ENCODE data around the gene CHST8. TPM values are rescaled to one million over a fixed set of nuclear protein-coding genes. Genes with fewer than 3 reads are reported as not detected.

CHST8 gene
- total RNA-seq, 2 experiments from 2014 or later = not detected

GRCh38 chr19:33774751-33775150 is 153.0 kb downstream of the CHST8 start:
- Histone ChIP-seq H3K4me1 (ENCODE audit: insufficient read depth, low read length) (peaks cover 17% of the 10 kb centered on the region), H3K27me3 (ENCODE audit: control insufficient read depth in 1 of 2, insufficient read depth in 2 of 2, low read length in 2 of 2) (peaks cover 8 to 15% of the 10 kb centered on the region in 2 experiments), H3K4me3 (ENCODE audit: low read length) (no peak overlapping the region), H3K9me3 (ENCODE audit: control insufficient read depth in 1 of 2, insufficient read depth in 1 of 2, low read length in 2 of 2) (no peaks in the 10 kb centered on the region), H3K27ac (ENCODE audit: low read depth in 1 of 2, low read length in 2 of 2) (no peak overlapping the region), H3K36me3 (ENCODE audit: insufficient read depth, low read length) (no peaks in the 10 kb centered on the region)
- intact Hi-C loops (cut with DNase I, micrococcal nuclease) = loop anchor here (5.0 to 10.0 kb wide), 4 partner anchors 223 to 938 kb away; no protein-coding TSS in a partner anchor
- ChIA-PET POLR2A (no interaction called here), CTCF (no interaction called here)
- no peaks in the 10 kb centered on the region for H3K9me3 Mint-ChIP-seq
- H3K4me3 Mint-ChIP-seq = no peak overlapping the region
- H3K36me3 Mint-ChIP-seq (ENCODE audit: low read depth) = no peaks in the 10 kb centered on the region
- no peak for ATAC-seq (ENCODE audit: poor library complexity)
- H3K4me1 Mint-ChIP-seq (ENCODE audit: low read depth) = peaks cover 18% of the 10 kb centered on the region
- no peak for DNase-seq
- H3K27ac Mint-ChIP-seq = no peak overlapping the region
- H3K27me3 Mint-ChIP-seq = peaks cover 36% of the 10 kb centered on the region
- TF ChIP-seq CTCF (IDR thresholded peaks at IDR 0.05) = no peak

- CTCF ChIA-PET = no interaction called here
- no peak for TF ChIP-seq CTCF (IDR thresholded peaks at IDR 0.05)
- Mint-ChIP-seq H3K9me3 (no peaks in the 10 kb centered on the region), H3K4me3 (no peak overlapping the region), H3K27me3 (peaks cover 44% of the 10 kb centered on the region), H3K27ac (no peak overlapping the region), H3K36me3 (ENCODE audit: low read depth) (no peaks in the 10 kb centered on the region), H3K4me1 (ENCODE audit: low read depth) (peaks cover 18% of the 10 kb centered on the region)
- DNase-seq (no peak), ATAC-seq (ENCODE audit: poor library complexity) (no peak)
- intact Hi-C loops (cut with DNase I, micrococcal nuclease) = loop anchor here (5.0 to 10.0 kb wide), 3 partner anchors 221 to 936 kb away; no protein-coding TSS in a partner anchor
- Histone ChIP-seq H3K9me3 (ENCODE audit: control insufficient read depth in 1 of 2, insufficient read depth in 1 of 2, low read length in 2 of 2) (no peaks in the 10 kb centered on the region), H3K27ac (ENCODE audit: low read depth in 1 of 2, low read length in 2 of 2) (no peak overlapping the region), H3K27me3 (ENCODE audit: control insufficient read depth in 1 of 2, insufficient read depth in 2 of 2, low read length in 2 of 2) (peaks cover 8 to 19% of the 10 kb centered on the region in 2 experiments), H3K4me1 (ENCODE audit: insufficient read depth, low read length) (peaks cover 24% of the 10 kb centered on the region), H3K4me3 (ENCODE audit: low read length) (no peak overlapping the region), H3K36me3 (ENCODE audit: insufficient read depth, low read length) (no peaks in the 10 kb centered on the region)
- POLR2A ChIA-PET = no interaction called here
These were observed 154.2 kb downstream of the CHST8 start for GRCh38 chr19:33775731-33776487.

GRCh38 chr19:33777351-33777750 is 155.6 kb downstream of the CHST8 start:
- TF ChIP-seq CTCF (IDR thresholded peaks at IDR 0.05) = no peak
- Histone ChIP-seq H3K36me3 (ENCODE audit: insufficient read depth, low read length) (no peaks in the 10 kb centered on the region), H3K27me3 (ENCODE audit: control insufficient read depth in 1 of 2, insufficient read depth in 2 of 2, low read length in 2 of 2) (peaks cover 8 to 19% of the 10 kb centered on the region in 2 experiments), H3K4me3 (ENCODE audit: low read length) (no peak overlapping the region), H3K4me1 (ENCODE audit: insufficient read depth, low read length) (peaks cover 31% of the 10 kb centered on the region), H3K9me3 (ENCODE audit: control insufficient read depth in 1 of 2, insufficient read depth in 1 of 2, low read length in 2 of 2) (no peaks in the 10 kb centered on the region), H3K27ac (ENCODE audit: low read depth in 1 of 2, low read length in 2 of 2) (no peak overlapping the region)
- ChIA-PET CTCF (interaction anchor here (0.5 to 3.0 kb wide), 35 partner anchors 9 to 1129 kb away, joined by 3 to 28 read pairs (median 4); partner anchors contain the start of genes KCTD15 and PEPD), POLR2A (interaction anchor here (1.1 kb wide), 1 partner anchor 17 kb away, joined by 4 read pairs; no protein-coding TSS in a partner anchor)
- Mint-ChIP-seq H3K27ac (no peak overlapping the region), H3K27me3 (peaks cover 36% of the 10 kb centered on the region), H3K36me3 (ENCODE audit: low read depth) (no peaks in the 10 kb centered on the region), H3K4me3 (no peak overlapping the region), H3K4me1 (ENCODE audit: low read depth) (peaks cover 18% of the 10 kb centered on the region), H3K9me3 (no peaks in the 10 kb centered on the region)
- intact Hi-C loops (cut with DNase I, micrococcal nuclease) = loop anchor here (5.0 to 10.0 kb wide), 3 partner anchors 220 to 935 kb away; no protein-coding TSS in a partner anchor
- no peak for DNase-seq
- ATAC-seq (ENCODE audit: poor library complexity) = no peak

Data from CD4-positive, alpha-beta T cell (primary cell).